B cell (primary cell): ENCODE data around the gene SLC9A5. TPM values are rescaled to one million over a fixed set of nuclear protein-coding genes. Genes with fewer than 3 reads are reported as not detected.

Experiments
- ATAC-seq: fragments of 200-7000 bp; cut with Tn5 transposase; one replicate; pipeline ENCODE4 v1.10.0; 2021; ENCODE audit warnings: low read depth, mild to moderate bottlenecking, moderate number of reproducible peaks, moderate library complexity
- CTCF ChIA-PET: fragments of 350-600 bp; sonication (Branson Sonifier 250); formaldehyde crosslinking; loops from one replicate; lab custom pipeline; 2021; ENCODE audit warnings: antibody characterized with exemption, inconsistent platforms; lab: Charles Lee
- POLR2A ChIA-PET: fragments of 350-600 bp; sonication (Branson Sonifier 250); formaldehyde crosslinking; loops from one replicate; lab custom pipeline; 2021; ENCODE audit warnings: antibody characterized with exemption; lab: Charles Lee
- DNase-seq: peaks from one replicate; pipeline ENCODE4 v3.0.0; 2013
- H2AFZ ChIP-seq: 2 replicates; pipeline ENCODE4 v1.6.1; 2012; ENCODE audit warnings: mild to moderate bottlenecking, low read depth, low read length; ENCODE audit not compliant: insufficient read depth, poor library complexity, severe bottlenecking
- H3K27ac ChIP-seq, 2 donors: 1 replicate in 1 of 2; 2 replicates in 1 of 2; pipeline ENCODE4 v1.5.1; 2012 to 2013; ENCODE audit warnings: low read length in 2 of 2, mild to moderate bottlenecking in 2 of 2, moderate library complexity in 1 of 2
- H3K27me3 ChIP-seq, 4 experiments: fragments of 200-600 bp in 1 of 4; sonication (generic) in 1 of 4; replicated peaks in 1 of 4; 1 replicate in 2 of 4; 2 replicates in 2 of 4; pipeline versions ENCODE4 v1.6.1 to v1.7.0; 2013 to 2016; ENCODE audit warnings: low read length in 3 of 4, mild to moderate bottlenecking in 2 of 4, mixed read lengths in 1 of 4, moderate library complexity in 1 of 4; ENCODE audit not compliant: insufficient read depth in 4 of 4, control insufficient read depth in 3 of 4; ENCODE audit errors: control extremely low read depth in 1 of 4
- H3K36me3 ChIP-seq, 2 experiments: replicated peaks in 1 of 2; 1 replicate in 1 of 2; 2 replicates in 1 of 2; pipeline versions ENCODE4 v1.6.1 to v1.7.1; 2013; ENCODE audit warnings: low read length in 1 of 2; ENCODE audit not compliant: insufficient read depth in 2 of 2, control insufficient read depth in 1 of 2; ENCODE audit errors: control extremely low read depth in 1 of 2, extremely low read depth in 1 of 2
- H3K4me1 ChIP-seq, 2 donors: fragments of 200-600 bp in 1 of 2; sonication (generic) in 1 of 2; 1 replicate in 1 of 2; 2 replicates in 1 of 2; pipeline versions ENCODE4 v1.5.1 to v1.6.1; 2013 to 2017; ENCODE audit warnings: low read length in 2 of 2; ENCODE audit not compliant: control insufficient read depth in 2 of 2, insufficient read depth in 2 of 2
- H3K4me2 ChIP-seq: replicated peaks from 2 replicates; pipeline ENCODE3; 2012; ENCODE audit warnings: mild to moderate bottlenecking, low read depth, low read length; ENCODE audit not compliant: poor library complexity, severe bottlenecking
- H3K4me3 ChIP-seq, 5 experiments: fragments of 200-600 bp in 1 of 5; sonication (generic) in 1 of 5; 1 replicate in 3 of 5; 2 replicates in 2 of 5; pipeline versions ENCODE4 v1.5.1 to v1.7.0; 2011 to 2016; ENCODE audit warnings: low read length in 4 of 5, mild to moderate bottlenecking in 4 of 5, low read depth in 2 of 5, control low read depth in 1 of 5, moderate library complexity in 1 of 5; ENCODE audit not compliant: insufficient read depth in 1 of 5; ENCODE audit errors: control extremely low read depth in 1 of 5, extremely low read depth in 1 of 5
- H3K79me2 ChIP-seq: fragments of 200-600 bp; sonication (generic); one replicate; pipeline ENCODE4 v1.6.0; 2016; ENCODE audit warnings: low read length; ENCODE audit not compliant: control insufficient read depth, insufficient read depth
- H3K9ac ChIP-seq: fragments of 200-600 bp; sonication (generic); 2 replicates; pipeline ENCODE4 v1.6.1; 2017; ENCODE audit warnings: mild to moderate bottlenecking, low read length, moderate library complexity
- H3K9me3 ChIP-seq, 3 donors: one replicate each; pipeline versions ENCODE4 v1.6.1 to v1.7.1; 2013; ENCODE audit warnings: low read length in 2 of 3; ENCODE audit not compliant: control insufficient read depth in 2 of 3, insufficient read depth in 1 of 3; ENCODE audit errors: control extremely low read depth in 1 of 3
- H4K20me1 ChIP-seq: 2 replicates; pipeline ENCODE4 v1.6.0; 2012; ENCODE audit warnings: mild to moderate bottlenecking, low read length; ENCODE audit not compliant: insufficient read depth, control insufficient read depth, poor library complexity, severe bottlenecking
- H3K27ac Mint-ChIP-seq: one replicate; pipeline ENCODE4 v1.8.0; 2021; ENCODE audit warnings: mixed read lengths
- H3K27me3 Mint-ChIP-seq: one replicate; pipeline ENCODE4 v1.8.0; 2021; ENCODE audit warnings: mixed read lengths
- H3K4me1 Mint-ChIP-seq: one replicate; pipeline ENCODE4 v1.8.0; 2021; ENCODE audit warnings: mixed read lengths
- H3K4me3 Mint-ChIP-seq: one replicate; pipeline ENCODE4 v1.8.0; 2021; ENCODE audit warnings: mixed read lengths
- H3K9me3 Mint-ChIP-seq: one replicate; pipeline ENCODE4 v1.8.0; 2022; ENCODE audit warnings: mixed read lengths; ENCODE audit not compliant: insufficient read depth
- CTCF ChIP-seq: fragments of 200-600 bp; IDR thresholded peaks from one replicate; pipeline ENCODE4 v1.8.0; 2022; ENCODE audit warnings: antibody characterized with exemption, mild to moderate bottlenecking
- EZH2 ChIP-seq: IDR thresholded peaks from 2 replicates; pipeline ENCODE4 v1.6.1; 2012; ENCODE audit warnings: borderline replicate concordance, low read depth, mild to moderate bottlenecking, moderate library complexity, low read length; ENCODE audit not compliant: insufficient read depth, poor library complexity, severe bottlenecking
- WGBS: methylation state at CpG from one replicate; pipeline ENCODE4 v1.1.5; 2013; ENCODE audit warnings: missing lambda C conversion rate; ENCODE audit not compliant: insufficient coverage; 5-methylcytosine and 5-hydroxymethylcytosine counted together
- intact Hi-C: fragments of 100-400 bp; cut with micrococcal nuclease; formaldehyde crosslinking; loops from one replicate; pipeline ENCODE4 v1.10.0; 2022
- polyA plus RNA-seq: library from polyadenylated mRNA; depleted of rRNA; stranded (reverse); fragments of >200 nt; gene quantifications from 2 replicates; pipeline ENCODE4 v1.2.3, GENCODE V29; 2012
- total RNA-seq, 2 donors: library from RNA; stranded (reverse); fragments of 120-200 nt in 1 of 2; gene quantifications; 1 replicate in 1 of 2; 2 replicates in 1 of 2; pipeline versions ENCODE4 v1.2.3 to v1.2.4, GENCODE V29; 2013 to 2022

The SLC9A5 gene
- total and polyA plus RNA-seq, 2 donors (not counting 1 experiment from before 2014, with no cell fraction given), result 1.7 TPM

GRCh38 chr16:67202426-67202825, 46.4 kb upstream of the SLC9A5 start:
- Histone ChIP-seq H3K4me3 (no peak overlapping the region), H3K9me3 (no peaks in the 10 kb centered on the region), H3K79me2 (no peaks in the 10 kb centered on the region), H3K27me3 (no peaks in the 10 kb centered on the region), H3K27ac (no peak overlapping the region), H4K20me1 (peaks cover 11% of the 10 kb centered on the region), H3K9ac (no peak overlapping the region), H3K4me2 (no peak overlapping the region), H2AFZ (no peak overlapping the region), H3K4me1 (no peaks in the 10 kb centered on the region), H3K36me3 (peaks cover 0 to 37% of the 10 kb centered on the region in 2 experiments)
- Mint-ChIP-seq H3K4me3 (no peak overlapping the region), H3K27me3 (no peaks in the 10 kb centered on the region), H3K27ac (no peak overlapping the region), H3K4me1 (peaks cover 5% of the 10 kb centered on the region), H3K9me3 (no peaks in the 10 kb centered on the region)
- ChIA-PET POLR2A (interaction anchor here (0.7 kb wide), 1 partner anchor 204 kb away, joined by 7 read pairs; no protein-coding TSS in a partner anchor), CTCF (no interaction called here)
- TF ChIP-seq CTCF (no peak), EZH2 (no peak)
- intact Hi-C loops, result no loop called here
- 98% methylated on average over 12 of the region's 12 CpGs for WGBS
- ATAC-seq (no peak), DNase-seq (no peak)

GRCh38 chr16:67202956-67203493, 45.8 kb upstream of the SLC9A5 start:
- 95% methylated on average over 23 of the region's 23 CpGs for WGBS
- H3K27ac Mint-ChIP-seq, result no peak overlapping the region
- CTCF ChIA-PET, result no interaction called here
- Histone ChIP-seq H3K4me2 (no peak overlapping the region), H3K4me1 (no peaks in the 10 kb centered on the region), H3K9ac (no peak overlapping the region), H3K36me3 (peaks cover 0 to 31% of the 10 kb centered on the region in 2 experiments), H3K4me3 (no peak overlapping the region), H3K9me3 (no peaks in the 10 kb centered on the region), H3K79me2 (no peaks in the 10 kb centered on the region), H3K27me3 (no peaks in the 10 kb centered on the region), H4K20me1 (peaks cover 5% of the 10 kb centered on the region), H3K27ac (no peak overlapping the region), H2AFZ (no peak overlapping the region)
- POLR2A ChIA-PET, result no interaction called here
- TF ChIP-seq EZH2 (no peak), CTCF (no peak)
- no peaks in the 10 kb centered on the region for H3K9me3 Mint-ChIP-seq
- DNase-seq, result no peak
- ATAC-seq, result no peak
- H3K27me3 Mint-ChIP-seq, result no peaks in the 10 kb centered on the region
- intact Hi-C loops, result no loop called here
- no peak overlapping the region for H3K4me3 Mint-ChIP-seq
- peaks cover 5% of the 10 kb centered on the region for H3K4me1 Mint-ChIP-seq
